Rectal smooth muscle tissue (tissue), 1 donor: ENCODE results near the gene PIK3IP1.
"Not testable (repeated sequence)": the region's sequence is repeated elsewhere in the genome, so short reads cannot be mapped to it uniquely, and the experiment has no call there.

Source experiments
- H3K27ac ChIP-seq: one replicate; pipeline ENCODE4 v1.7.0; 2013; ENCODE audit warnings: low read depth, low read length, inconsistent platforms
- H3K27me3 ChIP-seq: one replicate; pipeline ENCODE4 v1.7.0; 2013; ENCODE audit warnings: low read length; ENCODE audit not compliant: control insufficient read depth, insufficient read depth
- H3K36me3 ChIP-seq: one replicate; pipeline ENCODE4 v1.7.0; 2013; ENCODE audit warnings: low read length; ENCODE audit not compliant: control insufficient read depth, insufficient read depth
- H3K4me1 ChIP-seq: one replicate; pipeline ENCODE4 v1.7.0; 2013; ENCODE audit warnings: low read length; ENCODE audit not compliant: control insufficient read depth, insufficient read depth
- H3K4me3 ChIP-seq: one replicate; pipeline ENCODE4 v1.7.0; 2013; ENCODE audit warnings: low read length
- H3K9ac ChIP-seq: one replicate; pipeline ENCODE4 v1.7.0; 2013; ENCODE audit warnings: low read length

Gene PIK3IP1

DNA sequence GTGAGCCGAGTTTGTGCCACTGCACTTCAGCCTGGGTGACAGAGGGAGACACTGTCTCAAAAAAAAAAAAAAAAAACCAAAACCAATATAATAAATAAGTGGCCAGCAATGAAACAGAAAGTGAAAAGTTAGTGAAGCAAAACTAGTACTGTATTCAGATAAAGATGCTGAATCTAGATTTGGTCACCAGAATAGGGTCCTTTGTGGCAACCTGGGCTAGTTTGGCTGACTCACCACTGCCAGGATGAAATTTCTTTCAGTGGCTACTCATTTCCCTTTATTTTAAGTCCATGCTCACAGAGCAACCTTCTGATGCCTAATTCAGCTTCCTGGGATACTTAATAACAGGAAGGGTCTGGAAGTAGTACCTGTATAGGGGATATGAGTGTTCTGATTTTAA lies 54.2 kb downstream of the PIK3IP1 start:
- Histone ChIP-seq H3K27ac (no peak overlapping the region), H3K4me1 (no peaks in the 10 kb centered on the region), H3K4me3 (no peak overlapping the region), H3K9ac (no peak overlapping the region), H3K36me3 (peaks cover 6% of the 10 kb centered on the region), H3K27me3 (no peaks in the 10 kb centered on the region)

DNA sequence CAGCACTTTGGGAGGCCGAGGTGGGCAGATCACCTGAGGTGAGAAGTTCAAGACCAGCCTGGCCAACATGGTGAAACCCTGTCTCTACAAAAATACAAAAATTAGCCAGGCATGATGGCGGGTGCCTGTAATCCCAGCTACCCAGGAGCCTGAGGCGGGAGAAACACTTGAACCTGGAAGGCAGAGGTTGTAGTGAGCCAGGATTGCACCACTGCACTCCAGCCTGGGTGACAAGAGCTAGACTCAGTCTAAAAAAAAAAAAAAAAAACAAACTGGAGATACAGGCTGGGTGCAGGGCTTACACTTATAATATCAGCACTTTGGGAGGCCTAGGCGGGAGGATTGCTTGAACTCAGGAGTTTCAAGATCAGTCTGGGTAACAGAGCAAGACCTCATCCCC lies 56.2 kb downstream of the PIK3IP1 start:
- H3K4me1 ChIP-seq, H3K27me3 ChIP-seq, H3K27ac ChIP-seq, H3K9ac ChIP-seq, H3K4me3 ChIP-seq, H3K36me3 ChIP-seq: not testable (repeated sequence)

DNA sequence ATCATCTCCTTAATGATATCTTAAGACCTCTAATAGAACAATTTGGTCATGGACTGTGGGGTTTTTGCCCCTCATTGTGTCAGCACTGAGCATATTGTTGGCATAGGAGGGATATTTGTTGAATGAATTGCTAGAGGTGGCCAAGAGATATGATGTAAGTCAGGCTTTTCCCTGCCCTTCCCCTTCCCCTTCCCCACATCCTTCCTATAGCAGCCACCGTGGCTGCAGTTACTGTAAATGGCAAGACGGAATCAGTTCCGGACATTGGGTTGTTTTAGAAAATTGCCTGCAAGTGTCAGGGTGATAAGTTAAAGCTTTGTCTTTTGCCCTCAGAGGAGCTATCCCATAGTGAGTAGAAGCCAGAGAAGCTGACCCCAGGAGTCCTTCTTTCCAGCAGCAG lies 57.2 kb downstream of the PIK3IP1 start:
- Histone ChIP-seq H3K36me3 (no peaks in the 10 kb centered on the region), H3K27ac (no peak overlapping the region), H3K4me3 (no peak overlapping the region), H3K9ac (no peak overlapping the region), H3K4me1 (peaks cover 14% of the 10 kb centered on the region), H3K27me3 (no peaks in the 10 kb centered on the region)

DNA sequence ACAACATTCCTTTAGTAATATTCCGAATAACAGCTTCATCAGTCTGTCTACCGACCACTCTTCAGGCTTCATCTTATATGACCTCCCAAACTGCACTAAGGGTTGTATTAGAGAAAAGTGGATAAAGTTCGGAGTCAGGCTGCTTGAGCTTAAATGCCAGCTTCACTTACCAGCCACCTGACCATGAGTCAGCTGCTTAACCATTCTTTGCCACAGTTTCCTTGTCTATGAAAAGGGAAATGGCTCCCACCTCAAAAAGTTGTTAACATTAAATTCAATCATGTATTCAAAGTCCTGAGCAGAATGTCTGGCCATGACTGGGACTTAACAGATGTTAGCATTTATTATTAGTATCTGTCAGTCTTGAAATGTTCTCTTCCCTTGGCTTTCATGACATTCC lies 59.3 kb downstream of the PIK3IP1 start:
- Histone ChIP-seq H3K4me1 (peaks cover 20% of the 10 kb centered on the region), H3K36me3 (no peaks in the 10 kb centered on the region), H3K4me3 (no peak overlapping the region), H3K27me3 (no peaks in the 10 kb centered on the region), H3K27ac (no peak overlapping the region), H3K9ac (no peak overlapping the region)
